ENCODE data around the gene HHAT. TPM values are rescaled to one million over a fixed set of nuclear protein-coding genes. Genes with fewer than 3 reads are reported as not detected.

HHAT gene
- total RNA-seq, 2 donors from 2014 or later: 16.3 to 19.0 TPM

DNA sequence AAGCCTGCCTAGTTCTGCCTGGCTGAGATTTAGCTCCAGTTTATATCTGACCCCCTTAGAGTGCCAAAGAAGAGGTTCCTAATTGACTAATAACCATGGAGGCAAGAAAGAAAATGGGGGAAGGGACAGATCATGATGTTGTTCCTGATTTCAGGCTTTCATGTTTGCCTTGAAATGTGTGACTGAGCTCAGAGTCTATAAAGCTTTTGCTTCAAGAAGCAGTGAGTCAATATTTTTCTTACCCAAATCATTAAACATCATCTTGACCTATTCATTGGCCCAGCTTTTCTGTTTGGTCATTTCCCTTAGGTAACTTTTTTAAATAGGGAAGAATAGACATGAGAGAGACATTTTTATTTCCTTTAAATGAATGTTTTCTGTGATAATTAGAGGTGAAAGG lies 55.9 kb downstream of the HHAT start:
- peak overlapping the region; percentile 55 to 56 for H3K27ac ChIP-seq
- no peaks in the 10 kb centered on the region for H3K9me3 ChIP-seq
- no peak overlapping the region for H3K4me3 ChIP-seq
- H3K27me3 ChIP-seq (replicated peaks; ENCODE audit: insufficient read depth): no peaks in the 10 kb centered on the region
- intact Hi-C loops (cut with DNase I): no loop called here
- H3K4me1 ChIP-seq (replicated peaks): no peaks in the 10 kb centered on the region
- no peak for DNase-seq (ENCODE audit: low spot score)
- no peak for TF ChIP-seq POLR2A (IDR thresholded peaks at IDR 0.05)
- peak; percentile 67 for TF ChIP-seq POLR2AphosphoS5 (IDR thresholded peaks at IDR 0.05)
- no peaks in the 10 kb centered on the region for H3K36me3 ChIP-seq

- TF ChIP-seq POLR2A (IDR thresholded peaks at IDR 0.05) (no peak), POLR2AphosphoS5 (IDR thresholded peaks at IDR 0.05) (no peak)
- TF ChIP-seq, protein P1, sequence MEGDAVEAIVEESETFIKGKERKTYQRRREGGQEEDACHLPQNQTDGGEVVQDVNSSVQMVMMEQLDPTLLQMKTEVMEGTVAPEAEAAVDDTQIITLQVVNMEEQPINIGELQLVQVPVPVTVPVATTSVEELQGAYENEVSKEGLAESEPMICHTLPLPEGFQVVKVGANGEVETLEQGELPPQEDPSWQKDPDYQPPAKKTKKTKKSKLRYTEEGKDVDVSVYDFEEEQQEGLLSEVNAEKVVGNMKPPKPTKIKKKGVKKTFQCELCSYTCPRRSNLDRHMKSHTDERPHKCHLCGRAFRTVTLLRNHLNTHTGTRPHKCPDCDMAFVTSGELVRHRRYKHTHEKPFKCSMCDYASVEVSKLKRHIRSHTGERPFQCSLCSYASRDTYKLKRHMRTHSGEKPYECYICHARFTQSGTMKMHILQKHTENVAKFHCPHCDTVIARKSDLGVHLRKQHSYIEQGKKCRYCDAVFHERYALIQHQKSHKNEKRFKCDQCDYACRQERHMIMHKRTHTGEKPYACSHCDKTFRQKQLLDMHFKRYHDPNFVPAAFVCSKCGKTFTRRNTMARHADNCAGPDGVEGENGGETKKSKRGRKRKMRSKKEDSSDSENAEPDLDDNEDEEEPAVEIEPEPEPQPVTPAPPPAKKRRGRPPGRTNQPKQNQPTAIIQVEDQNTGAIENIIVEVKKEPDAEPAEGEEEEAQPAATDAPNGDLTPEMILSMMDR (IDR thresholded peaks at IDR 0.05): no peak
- Histone ChIP-seq H3K27ac (peak overlapping the region in 1 of 2 donors; percentile 56), H3K36me3 (no peaks in the 10 kb centered on the region), H3K4me1 (replicated peaks) (no peaks in the 10 kb centered on the region), H3K27me3 (replicated peaks; ENCODE audit: insufficient read depth) (no peaks in the 10 kb centered on the region), H3K4me3 (no peak overlapping the region), H3K9me3 (no peaks in the 10 kb centered on the region)
- intact Hi-C loops (cut with DNase I): no loop called here
- DNase-seq (ENCODE audit: low spot score): no peak
Measured at GRCh38 chr1:210385228-210385627, 56.5 kb downstream of the HHAT start.

DNA sequence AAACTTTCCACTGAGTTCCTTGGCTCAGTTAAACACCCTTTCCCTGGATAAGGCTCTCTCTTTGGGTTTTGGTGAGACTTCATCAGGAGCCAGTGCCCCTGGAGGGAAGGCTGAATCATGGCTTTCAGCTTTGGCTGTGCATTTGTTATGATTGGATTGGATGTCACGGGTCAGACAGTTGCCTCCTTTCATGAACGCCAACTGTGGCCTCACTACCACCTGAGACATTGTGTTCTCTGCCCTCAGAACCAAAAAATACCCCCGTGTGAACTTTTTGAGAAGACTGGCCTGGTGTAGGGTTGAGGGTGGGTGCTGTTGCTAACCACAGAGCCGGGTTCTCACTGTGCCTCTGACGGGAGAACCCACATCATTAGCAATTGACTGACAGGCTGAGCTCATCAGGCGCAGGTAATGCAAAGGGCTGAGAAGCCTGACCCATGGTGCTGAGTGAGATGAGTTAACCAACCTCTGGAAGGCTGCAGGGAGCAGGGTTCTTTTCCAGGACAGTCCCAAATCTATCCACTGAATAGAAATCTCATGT lies 65.6 kb downstream of the HHAT start:
- no peaks in the 10 kb centered on the region for H3K27me3 ChIP-seq (replicated peaks; ENCODE audit: insufficient read depth)
- no peak for DNase-seq (ENCODE audit: low spot score)
- no peaks in the 10 kb centered on the region for H3K9me3 ChIP-seq
- TF ChIP-seq POLR2AphosphoS5 (IDR thresholded peaks at IDR 0.05) (no peak), POLR2A (IDR thresholded peaks at IDR 0.05) (no peak)
- TF ChIP-seq, protein P1 (IDR thresholded peaks at IDR 0.05): no peak
- intact Hi-C loops (cut with DNase I): no loop called here
- H3K4me3 ChIP-seq: no peak overlapping the region
- no peaks in the 10 kb centered on the region for H3K4me1 ChIP-seq (replicated peaks)
- H3K36me3 ChIP-seq: no peaks in the 10 kb centered on the region
- no peak overlapping the region for H3K27ac ChIP-seq
- WGBS: 83% methylated on average over 6 of the region's 6 CpGs

DNA sequence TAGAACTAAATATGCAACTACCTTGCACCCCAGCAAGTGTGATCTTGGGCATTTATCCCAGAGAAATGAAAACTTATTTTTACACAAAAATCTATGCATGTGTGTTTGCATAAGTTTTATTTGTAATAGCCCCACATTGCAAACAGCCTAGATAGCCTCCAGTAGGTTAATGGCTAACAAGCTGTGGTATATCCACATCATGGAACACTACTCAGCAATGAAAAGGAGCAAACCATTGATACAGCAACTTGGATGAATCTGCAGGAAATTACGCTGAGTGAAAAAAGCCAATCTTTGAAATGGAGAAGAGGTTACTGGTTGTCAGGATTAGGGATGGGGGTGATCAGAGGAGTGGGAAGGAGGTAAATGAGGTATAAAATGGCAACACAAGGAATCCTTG lies 67.8 kb downstream of the HHAT start:
- no peak overlapping the region for H3K4me3 ChIP-seq
- H3K36me3 ChIP-seq: no peaks in the 10 kb centered on the region
- intact Hi-C loops (cut with DNase I): no loop called here
- TF ChIP-seq POLR2AphosphoS5 (IDR thresholded peaks at IDR 0.05) (no peak), POLR2A (IDR thresholded peaks at IDR 0.05) (no peak)
- TF ChIP-seq, protein P1 (IDR thresholded peaks at IDR 0.05): no peak
- H3K9me3 ChIP-seq: no peaks in the 10 kb centered on the region
- 100% methylated on average over 1 of the region's 1 CpG for WGBS
- DNase-seq (ENCODE audit: low spot score): no peak
- no peaks in the 10 kb centered on the region for H3K27me3 ChIP-seq (replicated peaks; ENCODE audit: insufficient read depth)
- no peak overlapping the region for H3K27ac ChIP-seq
- no peaks in the 10 kb centered on the region for H3K4me1 ChIP-seq (replicated peaks)

GRCh38 chr1:210397252-210397651 lies 68.5 kb downstream of the HHAT start:
- Histone ChIP-seq H3K27me3 (replicated peaks; ENCODE audit: insufficient read depth) (no peaks in the 10 kb centered on the region), H3K27ac (no peak overlapping the region), H3K9me3 (no peaks in the 10 kb centered on the region), H3K4me1 (replicated peaks) (no peaks in the 10 kb centered on the region), H3K4me3 (no peak overlapping the region), H3K36me3 (no peaks in the 10 kb centered on the region)
- DNase-seq (ENCODE audit: low spot score): no peak
- intact Hi-C loops (cut with DNase I): no loop called here
- 85% methylated on average over 1 of the region's 1 CpG for WGBS
- no peak for TF ChIP-seq POLR2AphosphoS5 (IDR thresholded peaks at IDR 0.05)
- no peak for TF ChIP-seq POLR2A (IDR thresholded peaks at IDR 0.05)
- TF ChIP-seq, protein P1 (IDR thresholded peaks at IDR 0.05): no peak
